Colon (tissue), 2 donors: ENCODE data around the gene TBCCD1.
"Not testable (repeated sequence)": the region's sequence is repeated elsewhere in the genome, so short reads cannot be mapped to it uniquely, and the experiment has no call there.

Source experiments
- FAIRE-seq: peaks from 2 replicates; lab custom pipeline; 2012; peaks lifted over from hg19 to GRCh38; lab: Jason Lieb, UNC
- donor health status: control.
- donor health status: control.

Gene TBCCD1

DNA sequence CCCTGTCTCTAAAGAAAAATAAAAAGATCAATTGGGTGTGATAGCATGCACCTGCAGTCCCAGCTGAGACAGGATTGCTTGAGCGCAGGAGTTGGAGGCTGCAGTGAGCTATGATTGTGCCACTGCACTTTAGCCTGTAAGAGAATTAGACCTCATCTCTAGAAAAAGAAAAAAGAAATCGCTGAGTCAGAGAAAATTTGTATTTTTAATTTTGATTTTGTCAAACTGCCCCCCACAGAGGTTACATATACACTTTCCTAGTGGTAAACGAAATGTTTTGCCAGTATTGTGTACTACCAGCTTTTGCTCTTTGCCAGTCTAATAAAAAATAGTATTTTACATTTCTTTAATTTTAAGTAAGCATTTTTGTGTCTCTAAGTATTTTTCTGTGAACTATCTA is 17.6 kb downstream of the TBCCD1 start:
- no peak for FAIRE-seq

DNA sequence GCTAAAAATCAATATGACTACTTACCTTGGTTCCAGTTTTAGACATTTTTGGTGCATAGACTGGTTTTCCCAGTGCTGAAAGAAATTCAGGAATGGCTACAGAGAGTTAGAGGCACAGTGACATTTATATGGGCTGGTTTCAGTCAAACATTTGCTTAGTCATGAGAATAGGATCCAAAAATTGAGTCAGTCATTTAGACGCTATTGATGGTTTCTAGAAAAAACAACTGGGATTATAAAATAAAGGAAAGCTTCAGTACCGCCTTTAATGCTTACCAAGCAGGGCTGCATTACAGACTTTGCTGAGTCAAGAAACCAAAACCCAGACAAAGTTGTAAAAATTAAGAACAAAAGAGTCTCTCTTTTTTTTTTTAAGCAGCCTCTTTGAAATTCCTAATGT is 22.9 kb downstream of the TBCCD1 start, which contains the start of gene CRYGS:
CRYGS (minus strand) TSS at position 100 of the 400 bp plus-strand sequence; CDS start at position 46, 54 bp downstream.
- FAIRE-seq: no peak

DNA sequence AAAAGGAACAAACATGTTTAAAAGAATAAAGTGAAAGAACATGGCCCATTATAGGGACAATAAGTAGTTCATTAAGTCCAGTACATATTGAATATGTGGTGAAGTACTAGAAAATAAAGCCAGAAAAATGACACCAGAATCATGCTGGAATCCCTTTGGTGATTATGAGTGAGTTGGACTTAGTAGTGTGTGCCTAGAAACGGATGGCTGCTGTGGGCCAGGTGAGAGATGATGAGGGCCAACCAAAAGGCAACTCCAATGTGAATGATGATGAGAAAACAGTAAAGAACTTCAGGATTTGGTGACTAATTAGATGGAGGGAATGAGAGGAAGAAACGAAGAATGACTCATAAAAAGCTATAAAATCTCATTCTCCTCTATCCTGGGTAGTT is 26.3 kb downstream of the TBCCD1 start:
- no peak for FAIRE-seq

DNA sequence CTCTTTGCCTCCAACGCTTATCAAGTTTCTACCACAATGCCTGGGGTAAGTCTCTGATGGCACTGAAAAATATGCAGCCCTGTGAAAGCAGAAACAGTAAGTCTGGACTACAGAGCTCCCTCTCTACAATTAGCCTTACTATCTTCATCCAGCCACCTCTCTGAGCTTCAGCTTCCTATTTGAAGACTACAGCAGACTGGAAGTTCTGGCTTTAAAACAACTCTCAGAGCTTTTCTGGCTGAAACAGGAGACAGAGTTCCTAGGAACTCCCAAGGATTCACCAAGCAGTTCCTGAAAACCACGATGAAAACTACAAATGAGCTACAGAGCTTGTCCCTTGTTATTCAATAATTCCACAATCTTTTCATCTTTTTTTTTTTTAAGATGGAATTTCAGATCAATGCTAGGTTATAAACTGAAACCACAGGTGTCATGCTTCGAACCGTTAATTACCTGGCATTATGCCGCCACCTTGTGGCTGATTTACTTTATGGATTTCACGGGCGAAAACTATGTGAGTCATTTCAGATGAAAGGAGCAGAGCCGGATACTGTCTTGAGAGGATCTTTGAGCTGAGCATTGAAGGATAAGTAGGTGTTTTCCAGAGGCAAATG is 26.8 kb downstream of the TBCCD1 start:
- peak; percentile 74 for FAIRE-seq

DNA sequence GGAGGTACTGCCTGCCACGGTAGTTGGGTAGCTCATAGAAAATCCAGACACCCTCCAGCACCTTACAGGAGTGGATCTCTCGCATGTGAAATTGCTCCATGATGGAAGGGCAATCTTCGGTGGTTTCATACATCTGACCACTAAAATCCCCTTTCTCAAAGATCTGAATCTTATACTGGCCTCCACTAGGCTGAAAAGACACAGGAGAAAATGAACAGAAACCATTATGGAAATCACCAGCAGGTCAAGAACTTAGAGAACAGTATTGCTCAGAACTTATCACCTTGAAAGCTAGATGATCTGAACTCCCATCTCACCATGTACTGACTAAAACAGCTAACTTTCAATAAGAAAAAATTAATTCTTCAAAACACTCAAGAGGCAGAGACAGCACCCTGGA is 28.4 kb downstream of the TBCCD1 start:
- FAIRE-seq: no peak

DNA sequence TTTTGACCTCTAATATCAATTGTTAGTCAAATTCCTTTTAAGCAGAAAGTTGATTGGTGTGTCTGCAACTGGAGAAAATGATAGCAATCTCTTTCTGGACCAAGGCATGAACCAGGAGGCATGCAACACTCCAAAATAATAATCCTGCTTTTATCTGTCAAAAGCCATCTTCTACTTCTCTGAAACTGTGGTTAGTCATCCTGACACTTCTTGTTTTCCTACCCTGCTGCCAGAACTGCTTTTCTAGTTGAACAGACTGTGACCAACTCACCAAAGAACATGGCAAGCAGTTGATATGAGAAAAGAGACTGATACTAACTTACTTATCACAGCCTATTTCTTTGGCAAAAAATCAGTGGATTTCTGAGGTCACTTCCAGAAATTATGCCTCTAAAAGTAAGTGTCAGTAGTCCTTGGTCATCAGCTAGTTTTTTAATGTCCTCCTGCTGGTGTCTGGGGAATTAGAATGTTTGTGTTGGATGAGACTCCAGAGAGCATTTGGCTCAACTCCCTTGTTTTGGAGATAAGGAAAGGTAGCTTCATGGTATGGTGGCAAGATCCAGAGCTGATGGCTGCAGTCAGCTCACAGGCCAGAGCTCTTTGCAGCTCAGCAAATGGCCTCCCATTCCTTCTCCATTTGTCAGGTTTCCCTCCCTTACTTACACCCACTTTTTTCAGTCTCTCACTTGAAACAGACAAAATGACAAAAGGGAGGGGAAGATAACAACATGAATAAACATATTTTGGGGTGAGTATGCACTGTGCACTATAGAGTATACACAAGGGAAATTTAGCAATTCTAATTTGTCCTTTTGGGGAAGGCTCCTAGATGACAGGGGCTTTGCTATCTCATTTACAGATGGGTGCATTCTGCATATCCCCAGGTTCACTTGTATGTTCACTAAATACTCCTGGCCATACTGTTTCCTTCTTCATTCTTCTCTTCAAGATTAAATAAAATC is 30.0 kb downstream of the TBCCD1 start:
- FAIRE-seq: no peak

DNA sequence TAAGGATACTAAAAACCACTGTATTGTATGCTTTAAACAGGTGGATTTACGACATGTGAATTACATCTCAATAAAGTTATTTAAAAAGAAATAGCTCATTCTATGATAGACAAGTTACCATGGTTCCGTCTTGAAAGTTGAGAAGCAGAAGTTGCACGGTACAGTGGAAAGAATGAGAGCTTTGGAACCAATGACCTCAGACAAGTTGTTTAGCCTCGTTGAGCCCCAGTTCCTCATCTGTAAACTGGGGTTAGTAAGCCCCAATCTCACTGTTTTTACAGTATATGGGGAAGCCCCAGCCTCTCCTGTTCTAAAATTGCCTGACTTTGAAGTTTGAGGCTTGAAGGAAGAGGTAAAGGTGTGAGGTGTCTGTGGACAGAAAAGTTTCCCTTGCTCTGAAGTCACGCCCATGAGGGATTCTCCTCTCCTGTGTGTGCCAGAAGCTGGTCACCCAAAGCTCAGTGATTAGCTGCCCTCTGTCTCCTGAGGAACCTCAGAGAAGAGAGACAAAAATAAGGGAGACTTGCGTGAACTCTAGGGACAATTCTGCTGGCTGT is 32.9 kb downstream of the TBCCD1 start:
- no peak for FAIRE-seq

DNA sequence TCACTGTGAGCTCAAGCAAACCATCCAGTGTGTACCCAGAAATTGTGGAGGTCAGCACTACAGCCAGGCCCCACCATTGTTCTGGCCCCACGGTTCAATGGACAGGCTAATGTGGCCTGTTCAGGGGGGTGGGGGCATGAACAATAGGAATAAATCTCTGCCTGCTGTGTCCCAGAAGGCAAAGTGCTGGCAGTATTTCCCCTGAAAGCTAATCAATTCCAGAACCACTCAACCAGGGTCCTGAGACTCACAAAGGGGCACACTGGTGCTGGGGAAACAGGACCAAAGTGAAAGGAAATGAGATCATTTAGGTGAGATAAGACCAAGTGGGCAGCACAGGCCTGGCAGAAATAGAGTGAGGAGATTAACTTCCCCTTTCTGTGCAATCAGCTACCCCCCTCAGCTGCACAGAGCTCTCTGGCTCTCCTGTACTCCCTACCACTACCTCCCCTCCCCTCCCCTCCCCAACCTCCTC is 34.5 kb downstream of the TBCCD1 start:
- no peak for FAIRE-seq

DNA sequence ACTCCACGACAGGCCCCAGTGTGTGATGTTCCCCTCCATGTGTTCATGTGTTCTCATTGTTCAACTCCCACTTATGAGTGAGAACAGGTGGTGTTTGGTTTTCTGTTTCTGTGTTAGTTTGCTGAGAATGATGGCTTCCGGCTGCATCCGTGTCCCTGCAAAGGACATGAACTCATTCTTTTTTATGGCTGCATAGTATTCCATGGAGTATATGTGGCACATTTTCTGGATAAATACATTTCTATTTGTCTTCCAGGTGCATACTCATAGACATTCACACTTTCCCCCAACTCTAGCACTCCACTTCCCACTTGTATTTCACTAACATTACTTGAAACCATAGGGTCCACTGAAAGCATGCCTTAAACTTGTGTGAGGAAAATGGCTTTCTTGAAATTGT is 35.4 kb downstream of the TBCCD1 start:
- FAIRE-seq: not testable (repeated sequence)

DNA sequence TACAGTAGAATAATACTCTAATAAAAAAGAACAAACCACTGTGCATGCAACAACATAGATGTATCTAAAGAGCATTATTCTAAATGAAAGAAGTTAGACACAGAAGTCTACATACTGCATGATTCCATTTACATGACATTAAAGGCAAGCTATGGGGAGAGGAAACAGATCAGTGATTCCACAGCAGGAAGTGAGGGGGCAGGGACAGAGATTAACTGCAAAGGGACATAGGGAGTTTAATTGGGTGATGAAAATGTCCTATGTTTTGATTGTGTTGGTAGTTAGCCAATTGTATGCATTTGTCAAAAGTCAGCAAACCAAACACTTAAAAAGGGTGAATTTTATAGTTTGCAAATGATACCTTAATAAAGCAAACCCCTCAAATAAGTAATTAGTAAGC is 36.7 kb downstream of the TBCCD1 start:
- no peak for FAIRE-seq

DNA sequence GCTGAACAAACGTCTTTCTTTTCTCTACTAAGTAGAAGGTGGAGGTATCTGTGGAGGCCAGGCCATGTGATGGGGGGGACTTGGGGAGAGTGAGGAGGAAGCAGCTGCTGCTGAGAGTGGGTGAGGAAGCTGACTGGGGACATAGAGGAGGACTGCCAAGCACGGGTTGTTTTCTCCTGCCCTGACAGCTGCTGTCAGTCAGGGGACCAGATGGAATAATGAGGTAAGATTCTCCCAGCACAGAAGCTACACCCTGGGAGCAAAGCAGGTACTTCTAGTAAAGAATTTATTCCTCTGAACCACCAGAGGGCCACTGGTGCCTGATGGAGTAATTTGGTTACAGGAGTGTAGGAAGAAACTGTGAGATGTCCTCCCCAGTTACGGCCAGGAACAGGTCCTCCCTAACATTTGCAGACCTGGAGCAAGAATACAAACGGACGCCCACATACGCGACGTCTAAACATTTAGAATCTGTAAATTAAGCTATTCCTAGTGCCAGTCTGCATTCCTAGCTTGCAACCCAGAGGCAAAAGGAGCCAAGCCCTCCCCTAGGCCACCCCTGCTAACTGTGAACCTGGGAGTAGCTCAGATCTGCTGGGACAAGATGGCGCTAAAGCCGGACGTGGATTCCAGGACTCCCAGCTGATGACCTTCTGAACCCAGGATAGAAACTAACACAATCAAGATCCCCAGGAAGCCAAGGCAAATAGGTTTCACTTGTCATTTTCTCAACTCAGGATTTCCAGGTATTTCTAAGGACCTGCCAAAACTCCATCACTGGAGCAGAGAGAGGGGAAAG is 37.7 kb downstream of the TBCCD1 start:
- FAIRE-seq: no peak

DNA sequence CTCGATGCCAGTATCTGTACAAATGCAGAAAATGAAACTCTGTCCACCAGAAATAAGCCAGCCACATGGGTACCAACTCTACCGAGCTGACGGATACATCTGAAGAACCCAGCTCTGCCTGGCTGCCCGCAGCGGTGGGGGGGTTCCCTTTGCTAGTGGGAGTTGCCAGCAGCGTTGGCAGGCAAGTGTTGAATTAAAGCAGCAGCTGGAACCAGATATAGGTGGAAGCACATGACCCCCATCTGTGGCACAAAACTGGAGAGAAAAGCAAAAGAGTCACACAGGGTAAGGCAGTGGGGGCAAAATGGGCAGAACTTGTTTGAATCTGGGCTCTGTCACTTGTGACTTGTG is 40.9 kb downstream of the TBCCD1 start:
- FAIRE-seq: no peak

DNA sequence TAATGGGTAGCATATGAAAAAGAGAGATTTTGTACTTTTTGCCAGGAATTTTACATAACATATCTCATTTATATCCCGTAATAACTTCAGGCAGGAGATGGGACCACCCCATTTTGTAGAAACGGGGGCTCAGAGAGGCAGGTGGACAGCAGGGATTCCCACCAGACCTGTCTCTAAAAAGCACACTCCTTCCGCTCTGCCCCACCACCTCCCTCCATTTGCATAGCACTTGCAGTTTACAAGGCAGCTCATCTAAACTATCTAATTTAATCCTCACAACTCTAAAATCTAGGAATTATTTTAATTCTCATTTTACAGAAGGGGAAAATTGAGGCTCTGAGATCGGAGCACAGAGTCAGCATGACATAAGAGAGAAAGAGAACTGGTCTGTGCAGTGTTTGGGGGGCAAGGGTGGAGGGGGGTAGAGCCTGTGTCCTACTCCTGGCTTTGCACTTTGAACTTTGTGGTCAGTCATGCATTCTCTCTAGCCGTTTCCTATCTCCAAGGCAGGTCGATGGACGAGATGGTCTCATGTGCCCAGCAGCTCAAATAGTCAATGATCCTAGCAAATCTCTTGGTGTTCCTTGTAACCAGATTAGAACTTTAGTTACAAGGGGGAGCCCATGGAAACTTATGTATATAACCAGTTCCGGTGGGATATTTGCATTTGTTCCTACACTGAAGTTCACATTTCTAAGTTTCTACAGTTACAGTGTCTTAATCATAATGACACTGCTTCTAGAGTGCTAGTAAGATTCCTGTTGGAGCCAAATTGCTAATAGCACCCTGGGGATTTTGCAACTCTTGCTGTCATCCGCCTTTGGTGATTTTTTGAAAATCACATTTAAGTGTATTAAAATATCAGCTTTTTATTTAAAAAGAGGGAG is 41.5 kb downstream of the TBCCD1 start:
- no peak for FAIRE-seq

DNA sequence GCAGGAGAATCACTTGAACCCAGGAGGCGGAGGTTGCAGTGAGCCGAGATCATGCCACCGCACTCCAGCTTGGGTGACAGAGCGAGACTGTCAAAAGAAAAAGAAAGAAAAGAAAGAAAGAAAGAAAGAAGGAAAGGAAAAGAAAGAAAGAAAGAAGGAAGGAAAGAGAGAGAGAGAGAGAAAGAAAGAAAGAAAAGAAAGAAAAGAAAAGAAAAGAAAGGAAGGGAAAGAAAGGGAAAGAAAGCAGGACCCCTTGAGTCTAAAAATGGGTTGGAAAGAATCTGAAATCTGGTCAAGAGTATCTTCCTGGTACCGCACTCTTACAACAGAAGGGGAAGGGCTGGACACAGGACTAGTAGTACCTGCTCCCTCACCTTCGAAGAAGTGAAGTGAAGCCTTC is 42.5 kb downstream of the TBCCD1 start:
- FAIRE-seq: no peak

DNA sequence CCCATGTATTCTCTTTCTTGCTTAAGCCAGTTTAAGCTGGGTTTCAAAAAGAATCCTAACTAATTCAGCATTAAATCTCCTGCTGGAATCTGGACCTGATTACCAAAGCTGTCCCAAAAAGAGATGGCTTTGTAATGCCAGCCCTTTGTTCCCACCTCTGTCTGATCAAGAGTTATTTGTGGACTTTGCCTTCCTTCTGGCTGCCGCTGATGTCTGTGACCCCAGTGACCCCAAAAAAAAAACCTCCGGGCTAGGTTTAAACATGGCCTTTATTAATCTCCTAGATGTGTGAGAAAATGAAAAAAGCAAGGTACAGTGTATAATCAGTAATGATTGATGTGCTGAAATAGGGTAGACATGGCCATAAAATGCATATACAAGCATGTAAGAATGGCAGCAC is 43.7 kb downstream of the TBCCD1 start:
- no peak for FAIRE-seq

DNA sequence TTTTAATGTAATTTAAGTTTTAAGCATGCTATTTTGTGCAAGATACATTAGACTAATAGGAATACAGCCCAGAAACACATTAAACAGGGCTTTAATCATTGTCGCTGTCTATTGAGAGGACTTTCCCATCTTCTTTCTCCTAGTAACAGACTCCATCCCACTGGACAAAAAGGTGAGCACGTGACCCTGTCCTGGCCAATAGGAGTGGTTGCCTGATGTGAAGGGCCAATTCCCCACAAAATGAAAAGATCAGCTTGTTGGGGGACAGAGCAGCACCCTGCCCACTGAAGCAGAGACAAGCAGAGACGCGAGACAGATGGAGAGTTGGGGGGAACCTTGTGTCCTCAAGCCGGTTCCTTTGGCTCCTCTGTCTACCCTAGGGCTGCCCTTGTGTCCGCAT is 44.1 kb downstream of the TBCCD1 start:
- FAIRE-seq: no peak

DNA sequence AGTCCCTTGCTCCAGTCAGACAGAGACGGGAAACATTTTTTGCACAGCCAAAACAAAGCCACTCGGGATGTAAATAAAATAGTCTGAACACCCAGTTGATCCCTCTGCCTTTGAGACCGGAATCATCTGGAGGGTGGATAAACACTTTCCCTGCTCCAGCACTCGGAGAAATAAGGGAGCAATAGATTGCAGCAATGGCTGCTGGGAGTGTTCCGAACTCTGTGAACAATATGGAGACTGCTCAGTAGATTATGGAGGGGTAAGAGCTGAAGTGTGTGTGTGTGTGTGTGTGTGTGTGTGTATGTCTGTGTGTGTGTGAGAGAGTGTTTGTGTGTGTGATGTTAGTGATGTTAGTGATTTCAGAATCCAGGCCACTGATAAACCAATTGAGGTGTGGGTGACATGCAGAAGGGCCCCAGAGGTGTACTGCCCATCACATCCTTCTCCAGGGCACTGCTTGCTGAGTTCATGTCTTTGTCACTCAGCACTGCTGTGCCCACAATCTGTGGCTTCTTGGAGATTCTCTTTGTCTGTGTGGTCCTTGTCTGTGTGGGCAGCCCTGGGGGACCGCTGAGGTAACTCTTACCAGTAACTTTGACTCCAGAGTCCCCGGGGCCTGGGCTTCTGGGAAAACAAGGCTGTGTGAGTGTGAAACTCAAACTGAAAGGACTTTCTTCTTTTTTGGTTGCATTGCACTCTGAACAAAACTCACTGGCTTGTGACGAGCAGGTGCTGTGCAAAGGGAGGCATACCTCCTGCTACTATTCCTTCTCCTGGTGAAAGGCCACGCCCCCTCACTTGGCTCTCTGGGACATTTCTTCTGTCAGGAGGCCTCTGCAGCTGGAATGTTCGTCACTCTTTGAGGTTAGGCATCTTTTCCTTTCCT is 45.9 kb downstream of the TBCCD1 start:
- no peak for FAIRE-seq

DNA sequence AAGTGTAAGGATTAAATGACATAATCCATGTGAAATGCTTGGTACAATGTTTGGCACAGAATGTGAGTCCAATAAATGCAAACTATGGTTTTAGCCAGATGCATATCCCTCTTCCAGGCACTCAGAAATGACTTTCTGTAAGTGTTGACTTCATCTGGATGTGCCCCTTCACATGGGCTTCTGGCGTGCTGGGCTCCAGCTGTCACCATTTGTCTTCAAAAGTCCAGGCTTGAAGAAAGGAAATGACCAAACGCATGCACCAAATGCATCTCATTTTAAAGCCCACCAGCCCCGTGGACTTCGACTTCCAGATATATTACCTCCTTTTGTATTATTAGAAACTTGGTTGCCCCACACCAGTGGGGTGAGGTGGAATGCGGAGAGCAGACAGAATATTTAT is 46.7 kb downstream of the TBCCD1 start:
- FAIRE-seq: no peak

DNA sequence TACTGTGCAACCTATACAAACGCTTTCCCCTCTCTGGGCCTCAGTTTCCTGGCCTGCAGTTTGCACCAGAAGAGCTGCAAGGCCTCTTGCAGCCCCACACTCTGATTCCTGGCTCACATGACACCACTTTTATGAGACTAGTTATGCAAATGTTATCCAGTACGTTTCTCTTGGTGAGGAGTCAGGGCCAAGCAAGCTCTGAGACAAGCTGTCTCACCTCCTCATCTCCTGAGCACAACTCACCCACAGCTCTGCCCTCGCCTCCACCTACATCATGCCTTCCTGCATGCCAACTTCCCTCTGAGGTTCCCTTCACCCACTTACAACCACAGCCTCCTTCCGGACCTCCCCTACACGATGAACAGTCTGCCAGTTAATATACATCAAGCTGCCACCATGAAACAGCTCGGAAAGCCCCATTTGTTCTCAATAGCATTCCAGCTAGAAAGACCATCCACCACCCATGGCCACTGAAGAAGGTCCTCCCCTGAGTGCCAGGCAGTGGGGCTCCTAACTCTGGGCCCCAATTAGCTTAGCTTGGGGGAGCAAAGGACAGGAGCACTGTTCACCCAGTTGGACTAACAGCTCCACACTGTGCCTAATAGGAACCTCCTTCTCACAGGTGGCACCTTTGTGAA is 48.0 kb downstream of the TBCCD1 start:
- no peak for FAIRE-seq

DNA sequence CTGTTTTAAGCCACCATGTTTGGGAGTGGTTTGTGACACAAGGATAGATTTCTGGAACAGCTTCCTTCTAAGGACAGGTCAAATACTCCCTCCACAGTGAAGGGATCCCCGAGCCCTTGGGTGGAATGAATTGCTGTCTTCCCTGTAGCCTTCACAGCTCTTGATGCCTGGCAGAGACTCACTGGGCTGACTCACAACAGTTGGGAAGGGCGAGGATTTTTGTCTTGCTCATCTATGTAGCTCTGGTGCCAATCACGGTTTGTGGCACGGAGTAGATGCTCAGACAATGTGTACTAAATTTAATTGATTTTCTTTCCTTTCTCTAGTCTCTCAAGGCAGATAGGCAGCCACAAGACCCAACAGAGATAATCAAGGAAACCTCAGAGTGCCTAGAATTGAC is 49.9 kb downstream of the TBCCD1 start:
- FAIRE-seq: no peak
